GM12864 (cell line): ENCODE measurements around the gene OR10G2.

Experiments
- DNase-seq: peaks from one replicate; pipeline ENCODE4 v3.0.0-alpha.2; 2011; ENCODE audit warnings: low read depth
- H3K4me3 ChIP-seq: 2 replicates; pipeline ENCODE4 v1.5.1; 2011; ENCODE audit warnings: mild to moderate bottlenecking, low read depth, low read length, control low read depth
- TF ChIP-seq, protein P1 (sequence below): IDR thresholded peaks from 2 replicates; pipeline ENCODE4 v1.5.1; 2011; ENCODE audit warnings: low read depth, mild to moderate bottlenecking, moderate library complexity, low read length, control low read depth, inconsistent platforms; ENCODE audit errors: missing control alignments

OR10G2 gene

DNA sequence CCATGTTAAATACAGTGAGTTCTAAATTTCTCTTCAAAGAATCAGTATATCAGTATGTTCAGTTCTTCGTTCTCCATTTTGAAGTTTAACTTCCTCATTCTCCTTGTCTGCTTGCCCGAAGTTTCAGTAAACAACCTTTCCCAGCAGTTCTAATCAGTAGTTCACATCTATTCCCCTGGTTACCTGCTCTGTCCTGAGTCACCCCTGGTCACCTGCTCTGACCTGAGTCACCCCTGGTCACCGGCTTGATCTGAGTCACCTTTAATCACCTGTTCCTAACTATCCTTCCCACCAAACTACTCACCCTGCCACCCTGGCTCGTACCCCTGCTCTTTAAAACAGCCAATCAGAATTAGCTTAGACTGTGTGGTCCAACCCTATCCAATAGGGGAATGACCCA lies 45.4 kb downstream of the OR10G2 start:
- no peak for DNase-seq
- TF ChIP-seq, protein P1, sequence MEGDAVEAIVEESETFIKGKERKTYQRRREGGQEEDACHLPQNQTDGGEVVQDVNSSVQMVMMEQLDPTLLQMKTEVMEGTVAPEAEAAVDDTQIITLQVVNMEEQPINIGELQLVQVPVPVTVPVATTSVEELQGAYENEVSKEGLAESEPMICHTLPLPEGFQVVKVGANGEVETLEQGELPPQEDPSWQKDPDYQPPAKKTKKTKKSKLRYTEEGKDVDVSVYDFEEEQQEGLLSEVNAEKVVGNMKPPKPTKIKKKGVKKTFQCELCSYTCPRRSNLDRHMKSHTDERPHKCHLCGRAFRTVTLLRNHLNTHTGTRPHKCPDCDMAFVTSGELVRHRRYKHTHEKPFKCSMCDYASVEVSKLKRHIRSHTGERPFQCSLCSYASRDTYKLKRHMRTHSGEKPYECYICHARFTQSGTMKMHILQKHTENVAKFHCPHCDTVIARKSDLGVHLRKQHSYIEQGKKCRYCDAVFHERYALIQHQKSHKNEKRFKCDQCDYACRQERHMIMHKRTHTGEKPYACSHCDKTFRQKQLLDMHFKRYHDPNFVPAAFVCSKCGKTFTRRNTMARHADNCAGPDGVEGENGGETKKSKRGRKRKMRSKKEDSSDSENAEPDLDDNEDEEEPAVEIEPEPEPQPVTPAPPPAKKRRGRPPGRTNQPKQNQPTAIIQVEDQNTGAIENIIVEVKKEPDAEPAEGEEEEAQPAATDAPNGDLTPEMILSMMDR = no peak
- H3K4me3 ChIP-seq = no peak overlapping the region
